Measurements from ENCODE around the gene KRT4. TPM values are rescaled to one million over a fixed set of nuclear protein-coding genes. Genes with fewer than 3 reads are reported as not detected.

The KRT4 gene
- total RNA-seq, 4 donors from 2014 or later: 0.29 TPM; not detected in 3

GRCh38 chr12:52784909-52785308 lies 29.0 kb downstream of the KRT4 start:
- Histone ChIP-seq H3K27me3 (no peaks in the 10 kb centered on the region), H3K36me3 (no peaks in the 10 kb centered on the region), H3K27ac (no peak overlapping the region), H3K4me3 (replicated peaks in 1 of 3) (no peak overlapping the region), H3K9me3 (no peaks in the 10 kb centered on the region), H3K4me1 (peaks cover 9 to 24% of the 10 kb centered on the region in 2 donors)
- WGBS, 2 donors: 83 to 95% methylated on average over 3 of the region's 3 CpGs
- DNase-seq: no peak
- no peak for TF ChIP-seq CTCF (IDR thresholded peaks at IDR 0.05)
- TF ChIP-seq POLR2A (IDR thresholded peaks at IDR 0.05): no peak
- intact Hi-C loops (cut with DNase I): no loop called here

- TF ChIP-seq CTCF (IDR thresholded peaks at IDR 0.05) (no peak), POLR2A (IDR thresholded peaks at IDR 0.05) (no peak)
- Histone ChIP-seq H3K4me1 (peaks cover 9 to 21% of the 10 kb centered on the region in 2 donors), H3K27ac (no peak overlapping the region), H3K4me3 (replicated peaks in 1 of 3) (no peak overlapping the region), H3K27me3 (no peaks in the 10 kb centered on the region), H3K36me3 (no peaks in the 10 kb centered on the region), H3K9me3 (no peaks in the 10 kb centered on the region)
- 87 to 92% methylated on average over 7 of the region's 7 CpGs for WGBS, 2 donors
- DNase-seq: no peak
- intact Hi-C loops (cut with DNase I): no loop called here
These were observed 30.2 kb downstream of the KRT4 start for GRCh38 chr12:52783563-52784316.

- WGBS, 2 donors: 90 to 96% methylated on average over 4 of the region's 4 CpGs
- H3K27ac ChIP-seq: no peak overlapping the region
- no peak for DNase-seq
- intact Hi-C loops (cut with DNase I): no loop called here
- H3K9me3 ChIP-seq: no peaks in the 10 kb centered on the region
- peaks cover 8 to 12% of the 10 kb centered on the region in 2 donors for H3K4me1 ChIP-seq
- TF ChIP-seq POLR2A (IDR thresholded peaks at IDR 0.05) (no peak), CTCF (IDR thresholded peaks at IDR 0.05) (no peak)
- no peak overlapping the region for H3K4me3 ChIP-seq (replicated peaks in 1 of 3)
- H3K36me3 ChIP-seq: no peaks in the 10 kb centered on the region
- H3K27me3 ChIP-seq: no peaks in the 10 kb centered on the region
These were observed 31.4 kb downstream of the KRT4 start for GRCh38 chr12:52782502-52782901.

- DNase-seq: no peak
- Histone ChIP-seq H3K36me3 (no peaks in the 10 kb centered on the region), H3K27me3 (no peaks in the 10 kb centered on the region), H3K4me1 (peaks cover 0 to 3% of the 10 kb centered on the region in 2 donors), H3K4me3 (replicated peaks in 1 of 3) (no peak overlapping the region), H3K27ac (no peak overlapping the region), H3K9me3 (no peaks in the 10 kb centered on the region)
- 86 to 90% methylated on average over 4 of the region's 4 CpGs for WGBS, 2 donors
- TF ChIP-seq CTCF (IDR thresholded peaks at IDR 0.05) (no peak), POLR2A (IDR thresholded peaks at IDR 0.05) (no peak)
- intact Hi-C loops (cut with DNase I): no loop called here
These were observed 32.4 kb downstream of the KRT4 start for GRCh38 chr12:52781399-52782082.

GRCh38 chr12:52779914-52780313 lies 34.0 kb downstream of the KRT4 start:
- peaks cover 0 to 2% of the 10 kb centered on the region in 2 donors for H3K4me1 ChIP-seq
- no peaks in the 10 kb centered on the region for H3K27me3 ChIP-seq
- no peak for TF ChIP-seq POLR2A (IDR thresholded peaks at IDR 0.05)
- no peak for TF ChIP-seq CTCF (IDR thresholded peaks at IDR 0.05)
- no peak overlapping the region for H3K4me3 ChIP-seq (replicated peaks in 1 of 3)
- DNase-seq: no peak
- no peaks in the 10 kb centered on the region for H3K9me3 ChIP-seq
- H3K27ac ChIP-seq: no peak overlapping the region
- intact Hi-C loops (cut with DNase I): loop anchor here (10.0 kb wide), 1 partner anchor 65 kb away; the partner anchor contains the start of gene KRT78
- 94% methylated on average over 6 of the region's 6 CpGs for WGBS, 2 donors
- no peaks in the 10 kb centered on the region for H3K36me3 ChIP-seq
